Stimulated activated CD4-positive, alpha-beta T cell treated with anti-CD3 and anti-CD28 coated beads, TNF-alpha, amount 100 ng/mL, for 24 hours (primary cell): ENCODE data around the gene ALDH1A1.

Experiments
- DNase-seq, 3 experiments: peaks; one replicate each; pipeline ENCODE4 v3.0.0-alpha.2; 2020; ENCODE audit warnings: low read depth in 3 of 3

ALDH1A1 gene

DNA sequence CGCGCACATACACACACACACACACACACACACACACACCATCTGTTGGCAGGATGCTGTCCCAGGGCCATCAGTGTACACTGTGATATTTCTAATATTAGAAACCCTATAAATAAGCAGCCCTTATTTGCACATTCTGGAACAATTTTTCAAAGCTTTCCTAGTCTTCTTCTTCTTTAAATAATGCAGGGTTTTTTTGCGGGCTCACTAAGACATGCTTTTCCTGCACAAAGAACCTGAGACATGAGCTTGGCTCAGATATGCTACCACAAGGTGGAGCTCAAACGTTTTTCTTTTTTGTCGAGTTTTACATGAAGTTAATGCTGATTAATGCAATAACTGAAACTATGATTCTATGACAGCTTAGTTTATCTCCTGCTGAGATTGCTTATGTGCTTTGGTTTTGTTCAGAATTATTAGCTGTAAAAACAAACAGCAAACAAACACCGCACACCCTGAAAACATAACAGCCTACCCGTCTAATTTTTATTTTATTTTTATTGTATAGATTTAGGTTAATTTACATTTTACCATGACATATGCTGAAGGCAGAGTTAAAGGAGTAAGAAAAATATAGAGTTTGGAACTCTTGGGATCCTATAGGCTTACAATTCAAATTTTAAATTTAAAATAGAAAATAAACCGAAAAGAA lies 95.8 kb downstream of the ALDH1A1 start:
- no peak for DNase-seq

DNA sequence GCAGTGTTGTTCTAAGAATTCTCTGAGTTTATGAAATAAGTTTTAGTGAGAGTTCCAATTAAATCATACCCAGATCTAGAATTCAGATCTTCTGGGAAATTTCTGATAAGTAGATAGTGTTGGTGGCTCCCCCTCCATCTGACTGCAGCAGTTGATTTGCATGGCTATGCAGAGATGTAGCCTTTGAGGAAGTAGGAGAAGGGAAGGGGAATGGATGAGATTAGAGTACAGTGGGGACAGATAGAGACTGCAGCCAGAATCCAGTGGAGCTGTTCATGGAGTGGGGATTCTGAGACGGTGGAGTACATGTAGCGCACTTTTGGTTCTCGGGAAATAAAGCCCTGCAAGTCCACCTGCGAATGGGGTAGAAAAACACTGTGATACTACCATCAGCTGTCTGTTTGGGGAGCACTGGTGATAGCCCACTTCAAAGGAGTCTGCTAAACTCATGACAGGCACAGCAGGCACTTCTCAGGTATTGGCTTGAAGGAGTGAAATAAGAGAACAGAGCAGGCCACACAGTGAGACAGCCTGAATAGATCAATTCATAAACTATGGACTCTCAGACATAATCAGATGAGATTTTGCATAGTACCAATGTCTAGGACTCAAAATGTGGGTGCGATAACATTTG lies 96.8 kb downstream of the ALDH1A1 start:
- no peak for DNase-seq

DNA sequence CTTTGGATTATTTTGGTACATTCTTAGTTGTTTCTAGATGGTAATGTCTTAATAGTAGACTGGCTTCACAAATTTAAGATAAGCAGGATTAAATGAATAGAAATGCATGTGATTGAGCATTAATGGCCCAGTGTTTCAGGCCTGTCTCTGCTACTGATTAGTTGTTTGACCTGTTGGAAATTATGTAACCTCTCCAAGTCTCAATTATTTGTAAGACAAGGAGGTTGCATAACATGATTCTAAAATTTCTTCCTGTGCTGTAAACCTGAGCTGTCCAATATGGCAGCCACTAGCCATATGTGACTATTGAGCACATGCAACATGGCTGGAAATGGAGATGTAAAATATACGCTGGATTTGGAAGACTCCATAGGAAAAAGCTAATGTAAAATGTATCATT lies 97.5 kb downstream of the ALDH1A1 start:
- DNase-seq = no peak
